HCT116 (cell line): ENCODE measurements around the gene TNFRSF8. TPM values are rescaled to one million over a fixed set of nuclear protein-coding genes. Genes with fewer than 3 reads are reported as not detected.

Source experiments
- ATAC-seq: fragments of 200-7000 bp; cut with Tn5 transposase; 2 replicates; pipeline ENCODE4 v1.9.1; 2020; ENCODE audit warnings: mild to moderate bottlenecking, moderate library complexity
- BruUV-seq: library from RNA; stranded (reverse); fragments of 400-500 nt; replicated peaks from 2 replicates; lab custom pipeline; 2021; lab: Mats Ljungman, UMichigan
- CTCF ChIA-PET: fragments of 300-600 bp; sonication (Branson Sonifier 250); formaldehyde crosslinking; loops from one replicate; lab custom pipeline; 2021; ENCODE audit warnings: antibody characterized with exemption; lab: Charles Lee
- POLR2A ChIA-PET: fragments of 300-600, 350-600 bp; sonication (Branson Sonifier 250); formaldehyde crosslinking; loops from one replicate; lab custom pipeline; 2021; ENCODE audit warnings: antibody characterized with exemption; lab: Charles Lee
- RAD21 ChIA-PET, 2 experiments: fragments of 300-600 bp; sonication (Branson Sonifier 250); formaldehyde crosslinking; loops; one replicate each; lab custom pipeline; 2023; ENCODE audit warnings: low total read pairs in 2 of 2; ENCODE audit not compliant: uncharacterized antibody in 2 of 2, unreplicated experiment in 2 of 2, low non-redundant PET in 1 of 2; lab: Charles Lee
- DNase-seq: peaks from one replicate; pipeline ENCODE4 v3.0.0-alpha.2; 2010; ENCODE audit warnings: low read depth, low spot score
- H2AFZ ChIP-seq: fragments of 200-600 bp; shearing (Covaris generic), sonication (generic); 2 replicates; pipeline ENCODE4 v1.6.1; 2017; ENCODE audit warnings: low read depth, mixed run types, mixed read lengths, antibody characterized with exemption, low read length; ENCODE audit not compliant: poor library complexity, severe bottlenecking
- H3K27ac ChIP-seq: 2 replicates; pipeline ENCODE4 v1.5.1; 2012; ENCODE audit warnings: low read depth, low read length
- H3K27me3 ChIP-seq: fragments of 200-600 bp; sonication (generic); 2 replicates; pipeline ENCODE4 v1.6.1; 2016; ENCODE audit warnings: mixed run types, low read length, mixed read lengths; ENCODE audit not compliant: insufficient read depth
- H3K36me3 ChIP-seq, 2 experiments: fragments of 200-500 bp in 1 of 2; fragments of 200-600 bp in 1 of 2; sonication (Bioruptor generic) in 1 of 2; sonication (generic) in 1 of 2; 2 replicates each; pipeline versions ENCODE4 v1.5.1 to v1.6.1; 2014 to 2016; ENCODE audit warnings: low read length in 2 of 2, inconsistent platforms in 1 of 2, mixed read lengths in 1 of 2, mixed run types in 1 of 2; ENCODE audit not compliant: insufficient read depth in 2 of 2, control insufficient read depth in 1 of 2
- H3K4me1 ChIP-seq, 2 experiments: fragments of 200-600 bp in 1 of 2; sonication (generic) in 1 of 2; 2 replicates each; pipeline versions ENCODE4 v1.5.1 to v1.6.1; 2012 to 2017; ENCODE audit warnings: low read length in 2 of 2, inconsistent platforms in 1 of 2, mild to moderate bottlenecking in 1 of 2, mixed read lengths in 1 of 2, mixed run types in 1 of 2, moderate library complexity in 1 of 2; ENCODE audit not compliant: insufficient read depth in 2 of 2, control insufficient read depth in 1 of 2
- H3K4me2 ChIP-seq: fragments of 200-600 bp; sonication (generic); 2 replicates; pipeline ENCODE4 v1.6.1; 2017; ENCODE audit warnings: mixed run types, low read length, mixed read lengths
- H3K4me3 ChIP-seq, 2 experiments: fragments of 200-600 bp in 1 of 2; sonication (generic) in 1 of 2; replicated peaks in 1 of 2; 2 replicates each; pipeline ENCODE4 v1.5.1; 2011 to 2016; ENCODE audit warnings: low read length in 2 of 2, control low read depth in 1 of 2, low read depth in 1 of 2, mild to moderate bottlenecking in 1 of 2, mixed read lengths in 1 of 2, mixed run types in 1 of 2
- H3K79me2 ChIP-seq: fragments of 200-600 bp; sonication (generic); 2 replicates; pipeline ENCODE4 v1.6.1; 2017; ENCODE audit warnings: mild to moderate bottlenecking, mixed run types, low read length, moderate library complexity, mixed read lengths; ENCODE audit not compliant: insufficient read depth
- H3K9ac ChIP-seq: fragments of 200-600 bp; sonication (generic); 2 replicates; pipeline ENCODE4 v1.6.1; 2016; ENCODE audit warnings: low read length, mixed read lengths
- H3K9me2 ChIP-seq: fragments of 200-600 bp; sonication (generic), shearing (Covaris generic); 2 replicates; pipeline ENCODE4 v1.6.1; 2017; ENCODE audit warnings: mixed run types, mild to moderate bottlenecking, moderate library complexity; ENCODE audit not compliant: insufficient read depth
- H3K9me3 ChIP-seq, 2 experiments: fragments of 200-500 bp in 1 of 2; fragments of 200-600 bp in 1 of 2; sonication (Bioruptor generic) in 1 of 2; sonication (generic) in 1 of 2; 2 replicates each; pipeline ENCODE4 v1.6.1; 2014 to 2017; ENCODE audit warnings: low read length in 2 of 2, mixed read lengths in 2 of 2, inconsistent platforms in 1 of 2, low read depth in 1 of 2, mild to moderate bottlenecking in 1 of 2, mixed run types in 1 of 2, moderate library complexity in 1 of 2; ENCODE audit not compliant: control insufficient read depth in 1 of 2, insufficient read depth in 1 of 2
- H4K20me1 ChIP-seq: fragments of 200-600 bp; sonication (generic), shearing (Covaris generic); 2 replicates; pipeline ENCODE4 v1.6.1; 2017; ENCODE audit warnings: mixed run types, mild to moderate bottlenecking, moderate library complexity; ENCODE audit not compliant: insufficient read depth
- ATF3 ChIP-seq: IDR thresholded peaks from 2 replicates; pipeline ENCODE4 v1.6.1; 2012
- CBX3 ChIP-seq: IDR thresholded peaks from 2 replicates; pipeline ENCODE4 v1.6.1; 2012; ENCODE audit warnings: low read depth
- CEBPB ChIP-seq: IDR thresholded peaks from 2 replicates; pipeline ENCODE4 v1.6.1; 2012; ENCODE audit warnings: low read depth
- ELF1 ChIP-seq: IDR thresholded peaks from 2 replicates; pipeline ENCODE4 v1.6.1; 2012; ENCODE audit warnings: low read depth, borderline replicate concordance
- EZH2 ChIP-seq: fragments of 200-600 bp; sonication (generic); IDR thresholded peaks from 2 replicates; pipeline ENCODE4 v1.6.1; 2017; ENCODE audit warnings: antibody characterized with exemption, mixed run types
- EZH2phosphoT487 ChIP-seq: fragments of 200-600 bp; IDR thresholded peaks from 2 replicates; pipeline ENCODE4 v1.6.1; 2018; ENCODE audit warnings: antibody characterized with exemption, borderline replicate concordance
- JUND ChIP-seq: IDR thresholded peaks from 2 replicates; pipeline ENCODE4 v1.6.1; 2012
- RAD21 ChIP-seq: IDR thresholded peaks from 2 replicates; pipeline ENCODE4 v1.6.1; 2012; ENCODE audit warnings: low read depth, mild to moderate bottlenecking
- SIN3A ChIP-seq: IDR thresholded peaks from 2 replicates; pipeline ENCODE4 v1.6.1; 2012; ENCODE audit warnings: low read depth
- SP1 ChIP-seq: IDR thresholded peaks from 2 replicates; pipeline ENCODE4 v1.6.1; 2012; ENCODE audit warnings: low read depth
- YY1 ChIP-seq: IDR thresholded peaks from 2 replicates; pipeline ENCODE4 v1.6.1; 2011; ENCODE audit warnings: low read length, low read depth, moderate library complexity, mild to moderate bottlenecking; ENCODE audit not compliant: insufficient replicate concordance; ENCODE audit errors: extremely low read depth
- ZNF274 ChIP-seq: fragments of 200-500 bp; sonication (Bioruptor generic); IDR thresholded peaks from 2 replicates; pipeline ENCODE4 v1.6.1; 2014; ENCODE audit warnings: mild to moderate bottlenecking, low read depth, low read length, inconsistent platforms
- intact Hi-C: fragments of 100-400 bp; cut with micrococcal nuclease; formaldehyde crosslinking; loops from 2 replicates; pipeline ENCODE4 v1.10.0; 2022
- total RNA-seq: library from RNA; stranded (reverse); gene quantifications from one replicate; pipeline ENCODE4 v1.2.1, GENCODE V29; 2021; ENCODE audit not compliant: unreplicated experiment

The TNFRSF8 gene
- total RNA-seq, 1 experiment from 2014 or later, result 0.17 TPM

GRCh38 chr1:12071892-12072291, 8.8 kb downstream of the TNFRSF8 start (continued):
- TF ChIP-seq EZH2phosphoT487 (no peak), CBX3 (no peak), SIN3A (no peak), CEBPB (no peak), JUND (no peak), SP1 (no peak), ATF3 (no peak), YY1 (no peak), RAD21 (no peak)
- TF ChIP-seq, all 23 proteins: peak for 0

GRCh38 chr1:12072741-12073140, 9.6 kb downstream of the TNFRSF8 start:
- no peak overlapping the region for H3K9ac ChIP-seq
- no peak for TF ChIP-seq ATF3
- no peak for TF ChIP-seq EZH2
- no peak for TF ChIP-seq EZH2phosphoT487
- no peak for TF ChIP-seq ELF1
- no peak for TF ChIP-seq RAD21
- no peak for TF ChIP-seq ZNF274
- no peak overlapping the region for H3K27ac ChIP-seq
- intact Hi-C loops, result no loop called here
- 0 out of 4 replicates have a peak, but pooled peaks cover 3 to 4% of the 10 kb centered on the region in 2 experiments for H3K4me1 ChIP-seq
- no peaks in the 10 kb centered on the region for H3K27me3 ChIP-seq
- ATAC-seq (no peak), DNase-seq (no peak)
- no peaks in the 10 kb centered on the region for H4K20me1 ChIP-seq
- H3K9me2 ChIP-seq, result no peaks in the 10 kb centered on the region
- no peaks in the 10 kb centered on the region for H3K9me3 ChIP-seq
- ChIA-PET RAD21 (no interaction called here), POLR2A (no interaction called here), CTCF (no interaction called here)
- H3K4me2 ChIP-seq, result no peak overlapping the region
- no peak overlapping the region for H2AFZ ChIP-seq
- no TSS peak for BruUV-seq
- no peaks in the 10 kb centered on the region for H3K79me2 ChIP-seq
- H3K36me3 ChIP-seq, result no peaks in the 10 kb centered on the region
- no peak overlapping the region for H3K4me3 ChIP-seq
